KOPT-K1 (cell line): ENCODE data around the gene ENOX1.

Experiments used
- H3K27ac ChIP-seq: fragments of 200-600 bp; sonication (generic); 2 replicates; pipeline ENCODE4 v1.5.1; 2016; ENCODE audit warnings: antibody characterized with exemption, mild to moderate bottlenecking, low read depth, low read length; ENCODE audit not compliant: poor library complexity, severe bottlenecking
- H3K36me3 ChIP-seq: fragments of 200-600 bp; sonication (generic); 2 replicates; pipeline ENCODE4 v1.5.1; 2017; ENCODE audit warnings: antibody characterized with exemption, mild to moderate bottlenecking, low read length, moderate library complexity; ENCODE audit not compliant: insufficient read depth
- H3K9me3 ChIP-seq: fragments of 200-600 bp; sonication (generic); 2 replicates; pipeline ENCODE4 v1.5.1; 2017; ENCODE audit warnings: antibody characterized with exemption, low read length, mild to moderate bottlenecking; ENCODE audit not compliant: insufficient read depth, poor library complexity, severe bottlenecking

The ENOX1 gene

GRCh38 chr13:43301346-43301969, 485.3 kb downstream of the ENOX1 start:
- Histone ChIP-seq H3K36me3 (no peaks in the 10 kb centered on the region), H3K9me3 (no peaks in the 10 kb centered on the region), H3K27ac (no peak overlapping the region)

DNA sequence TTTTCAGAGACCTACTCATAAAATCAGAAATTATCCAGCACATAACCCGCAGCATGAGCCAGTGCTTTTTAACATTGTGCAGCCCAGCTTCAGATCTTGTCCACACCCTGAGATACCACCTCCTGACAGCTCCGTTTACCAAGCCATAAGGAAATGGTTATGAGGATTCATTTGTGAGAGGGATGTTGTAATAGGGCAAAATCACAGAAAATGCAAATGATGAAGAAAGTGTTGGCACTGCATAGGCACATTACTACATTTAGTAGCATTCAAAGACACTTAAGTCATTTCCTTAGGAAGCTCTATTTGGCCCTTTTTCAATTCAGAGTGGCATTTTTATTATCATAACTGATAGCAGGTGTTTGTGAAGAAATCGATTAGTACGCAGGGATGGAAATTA, 485.9 kb downstream of the ENOX1 start:
- no peak overlapping the region for H3K27ac ChIP-seq
- H3K36me3 ChIP-seq, result no peaks in the 10 kb centered on the region
- H3K9me3 ChIP-seq, result no peaks in the 10 kb centered on the region

GRCh38 chr13:43299374-43299773, 487.4 kb downstream of the ENOX1 start:
- Histone ChIP-seq H3K27ac (no peak overlapping the region), H3K36me3 (no peaks in the 10 kb centered on the region), H3K9me3 (no peaks in the 10 kb centered on the region)

GRCh38 chr13:43298816-43299215, 488.0 kb downstream of the ENOX1 start:
- Histone ChIP-seq H3K36me3 (no peaks in the 10 kb centered on the region), H3K27ac (no peak overlapping the region), H3K9me3 (no peaks in the 10 kb centered on the region)

- Histone ChIP-seq H3K27ac (no peak overlapping the region), H3K36me3 (no peaks in the 10 kb centered on the region), H3K9me3 (no peaks in the 10 kb centered on the region)
Measured at GRCh38 chr13:43297967-43298678, 488.6 kb downstream of the ENOX1 start.

DNA sequence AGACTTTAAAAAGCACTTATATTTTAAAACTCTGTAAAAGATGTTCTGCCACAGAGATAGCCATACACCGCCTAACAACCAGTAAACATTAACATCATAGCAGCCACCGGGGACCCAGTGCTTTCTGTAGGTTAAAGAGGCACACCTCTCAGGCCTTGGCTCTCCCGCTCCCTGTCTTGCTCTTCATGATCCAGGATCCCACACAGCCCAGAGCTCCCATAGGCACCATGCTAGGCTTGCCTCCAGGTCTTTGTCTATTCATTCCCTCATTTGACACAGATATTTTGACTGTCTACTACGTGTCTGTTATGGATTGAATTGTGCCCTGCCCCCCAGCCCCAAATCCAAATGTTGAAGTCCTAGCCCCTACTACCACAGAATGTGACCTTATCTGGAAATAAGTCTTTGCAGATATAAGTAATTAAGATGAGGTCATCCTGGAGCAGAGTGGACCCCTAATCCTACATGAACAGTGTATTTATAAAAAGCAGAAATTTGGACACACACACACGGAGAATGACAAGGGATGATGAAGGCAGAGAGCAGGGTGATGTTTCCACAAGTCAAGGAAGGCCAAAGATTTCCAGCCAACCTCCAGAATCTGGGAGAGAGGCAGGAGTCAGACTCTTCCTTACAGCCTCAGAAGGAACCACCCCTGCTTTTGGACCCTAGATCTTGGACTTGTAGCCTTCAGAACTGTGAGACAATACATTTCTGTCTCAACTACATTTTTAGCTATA, 490.8 kb downstream of the ENOX1 start:
- H3K27ac ChIP-seq, result no peak overlapping the region
- no peaks in the 10 kb centered on the region for H3K36me3 ChIP-seq
- H3K9me3 ChIP-seq, result no peaks in the 10 kb centered on the region

DNA sequence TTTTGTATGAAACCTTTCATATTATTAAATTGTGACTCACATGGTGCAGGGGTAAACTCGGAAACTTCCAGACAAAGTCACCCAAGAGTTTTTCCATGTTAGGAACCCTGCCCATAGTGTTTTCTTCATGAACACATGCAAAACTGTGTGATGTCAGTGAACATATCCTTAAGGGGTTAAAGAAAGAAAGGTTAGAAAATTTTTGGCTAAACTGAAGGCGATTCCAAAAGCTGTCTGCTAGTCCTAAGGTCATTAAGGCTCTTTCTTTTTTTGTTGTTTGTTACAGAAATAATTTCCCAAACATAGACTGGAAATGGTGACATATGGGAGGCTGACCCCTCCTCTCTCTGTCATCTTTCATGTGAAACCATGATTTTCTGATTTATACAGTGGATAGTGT, 491.5 kb downstream of the ENOX1 start:
- no peak overlapping the region for H3K27ac ChIP-seq
- H3K36me3 ChIP-seq, result no peaks in the 10 kb centered on the region
- H3K9me3 ChIP-seq, result no peaks in the 10 kb centered on the region

DNA sequence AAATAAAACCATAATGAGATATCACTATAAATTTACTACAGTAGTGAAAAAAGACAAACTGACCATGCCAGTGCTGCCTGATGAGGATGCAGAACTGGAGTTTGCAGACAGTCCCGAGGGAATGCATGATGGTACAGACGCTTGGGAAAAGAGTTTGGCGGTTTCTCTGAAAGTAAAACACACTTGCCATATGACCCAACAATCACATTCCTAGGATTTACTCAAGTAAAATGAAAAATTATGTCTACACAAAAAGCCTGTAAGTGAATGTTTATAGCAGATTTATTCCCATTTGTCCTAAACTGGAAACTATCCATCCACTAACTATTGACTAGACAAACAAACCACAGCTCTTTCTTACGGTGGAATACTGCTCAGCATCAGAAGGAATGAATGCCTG, 492.4 kb downstream of the ENOX1 start:
- no peak overlapping the region for H3K27ac ChIP-seq
- H3K9me3 ChIP-seq, result no peaks in the 10 kb centered on the region
- H3K36me3 ChIP-seq, result no peaks in the 10 kb centered on the region

DNA sequence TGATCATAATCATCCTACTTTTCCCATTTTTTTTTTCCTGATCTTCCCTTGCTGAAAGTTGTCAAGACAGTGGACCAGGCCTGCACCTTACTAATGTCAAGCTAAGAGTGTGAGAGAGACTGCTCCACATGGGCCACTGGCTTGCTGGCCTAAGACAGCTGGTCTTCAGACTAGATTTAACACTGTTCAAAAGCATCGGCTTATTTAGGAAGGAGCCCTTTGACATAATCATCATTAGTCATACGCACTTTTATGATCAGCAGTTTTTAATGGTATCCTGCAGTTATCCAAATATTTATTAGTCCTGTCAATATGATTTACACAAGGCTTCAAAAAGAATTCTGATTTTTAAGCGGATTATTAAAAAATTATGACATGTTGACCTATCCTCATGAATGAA, 492.8 kb downstream of the ENOX1 start:
- H3K36me3 ChIP-seq, result no peaks in the 10 kb centered on the region

GRCh38 chr13:43293561-43293960, 493.2 kb downstream of the ENOX1 start:
- Histone ChIP-seq H3K27ac (no peak overlapping the region), H3K9me3 (no peaks in the 10 kb centered on the region), H3K36me3 (no peaks in the 10 kb centered on the region)

More for the DNA sequence above, 492.8 kb downstream of the ENOX1 start:
- Histone ChIP-seq H3K9me3 (no peaks in the 10 kb centered on the region), H3K27ac (no peak overlapping the region)

DNA sequence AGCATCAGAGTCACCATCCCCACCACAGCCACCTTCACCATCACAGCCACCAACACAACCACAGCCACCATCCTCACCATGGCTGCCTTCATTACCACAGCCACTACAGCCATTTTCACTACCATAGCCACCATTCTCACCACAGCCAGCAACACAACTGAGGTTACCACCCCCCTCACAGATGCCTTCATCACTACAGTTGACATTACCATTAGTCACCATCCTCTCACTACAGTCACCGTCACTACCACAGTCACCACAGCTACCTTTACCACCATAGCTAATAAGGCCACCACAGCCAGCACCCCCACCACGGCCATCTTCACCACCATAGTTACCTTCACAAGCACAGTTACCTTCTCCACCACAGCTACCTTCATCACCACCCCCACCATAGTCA, 493.8 kb downstream of the ENOX1 start:
- no peaks in the 10 kb centered on the region for H3K9me3 ChIP-seq
- H3K36me3 ChIP-seq, result no peaks in the 10 kb centered on the region
- H3K27ac ChIP-seq, result no peak overlapping the region

DNA sequence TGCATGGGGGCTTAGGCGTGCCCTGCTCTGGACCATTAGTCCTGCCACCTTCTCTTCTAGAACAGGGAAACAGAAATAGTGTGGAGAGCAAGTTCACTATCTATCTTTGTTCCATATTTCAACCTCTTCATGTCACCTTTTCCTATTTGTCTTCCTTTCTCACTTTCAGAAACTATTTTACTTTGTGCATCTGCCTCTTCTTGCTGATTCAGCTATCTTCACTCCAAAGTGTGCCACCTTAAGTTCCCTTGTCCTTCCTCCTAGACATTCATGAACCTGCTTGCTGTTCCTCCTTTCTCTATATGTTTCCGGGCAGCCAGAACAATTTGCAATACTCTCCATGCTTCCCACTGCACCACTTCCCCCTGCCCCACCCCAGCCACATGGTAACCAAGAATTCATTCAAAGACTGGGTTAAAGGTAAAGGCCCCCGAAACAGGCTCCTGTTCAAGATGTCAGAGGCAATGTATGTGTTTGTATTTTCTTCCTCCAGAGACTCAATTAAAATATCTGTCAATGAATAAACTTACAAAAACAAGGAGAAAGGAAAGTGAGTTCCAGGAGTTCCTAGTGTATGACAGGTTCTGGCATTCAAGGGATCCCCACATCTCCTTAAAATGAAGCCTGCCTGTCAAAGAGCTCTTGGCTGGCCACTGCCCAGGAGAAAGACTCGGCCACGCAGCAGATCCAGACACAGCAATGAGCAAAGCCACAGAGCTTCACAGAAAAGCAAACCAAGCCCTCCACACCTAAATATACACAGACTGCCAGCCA, 495.3 kb downstream of the ENOX1 start:
- Histone ChIP-seq H3K27ac (no peak overlapping the region), H3K36me3 (no peaks in the 10 kb centered on the region), H3K9me3 (no peaks in the 10 kb centered on the region)

- Histone ChIP-seq H3K9me3 (no peaks in the 10 kb centered on the region), H3K36me3 (no peaks in the 10 kb centered on the region), H3K27ac (no peak overlapping the region)
Measured at GRCh38 chr13:43289470-43290255, 497.1 kb downstream of the ENOX1 start.

DNA sequence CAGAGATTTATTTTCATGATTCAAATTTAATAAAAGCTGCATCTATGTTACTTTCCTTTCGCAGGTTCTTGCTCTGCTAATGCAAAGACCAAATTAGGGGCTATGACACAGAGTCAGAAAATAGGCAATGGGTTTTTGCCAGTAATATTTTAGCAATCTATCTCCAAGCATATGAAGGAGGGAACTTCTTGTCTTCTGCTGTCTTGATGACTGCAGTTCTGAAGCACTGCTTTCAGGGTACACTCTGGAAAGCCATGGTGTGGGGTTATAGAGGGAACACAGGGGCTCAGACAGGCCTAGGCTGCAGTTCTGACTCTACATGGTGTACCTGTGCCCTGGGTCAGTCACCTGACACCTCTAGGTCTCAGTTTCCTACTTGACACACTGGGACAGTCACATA, 500.0 kb downstream of the ENOX1 start:
- no peaks in the 10 kb centered on the region for H3K9me3 ChIP-seq
- no peak overlapping the region for H3K27ac ChIP-seq
- no peaks in the 10 kb centered on the region for H3K36me3 ChIP-seq
